Choroid plexus epithelial cell (primary cell): Measurements from ENCODE around the gene AHR.

Experiments used
- DNase-seq: peaks from one replicate; pipeline ENCODE4 v3.0.0-alpha.2; 2010; ENCODE audit warnings: low read depth
- H3K4me3 ChIP-seq: 2 replicates; pipeline ENCODE4 v1.5.1; 2011; ENCODE audit warnings: low read depth, mild to moderate bottlenecking, control low read depth, low read length, moderate library complexity
- CTCF ChIP-seq: conservative IDR thresholded peaks from 2 replicates; pipeline ENCODE4 v1.5.1; 2011; ENCODE audit warnings: low read depth, mild to moderate bottlenecking, control low read depth, inconsistent platforms, low read length, moderate library complexity

The AHR gene

GRCh38 chr7:17297243-17297642, 1.2 kb upstream of the AHR start:
- no peak for DNase-seq
- H3K4me3 ChIP-seq = no peak overlapping the region
- TF ChIP-seq CTCF = no peak

- H3K4me3 ChIP-seq = peak overlapping the region; percentile 83
- no peak for DNase-seq
- TF ChIP-seq CTCF = no peak
Measured at GRCh38 chr7:17298840-17299482, 509 bp downstream of the AHR start.

- no peak for TF ChIP-seq CTCF
- DNase-seq = peak; percentile 50
- H3K4me3 ChIP-seq = peak overlapping the region; percentile 83
Measured at GRCh38 chr7:17299483-17299991, 1.1 kb downstream of the AHR start.

GRCh38 chr7:17300012-17300411, 1.6 kb downstream of the AHR start:
- DNase-seq = no peak

GRCh38 chr7:17300437-17300836, 2.0 kb downstream of the AHR start:
- peak overlapping the region; percentile 83 for H3K4me3 ChIP-seq
- TF ChIP-seq CTCF = no peak
- DNase-seq = no peak

More at GRCh38 chr7:17300012-17300411, 1.6 kb downstream of the AHR start:
- H3K4me3 ChIP-seq = peak overlapping the region; percentile 83
- no peak for TF ChIP-seq CTCF

- TF ChIP-seq CTCF = peak; percentile 55
- peak; percentile 69 for DNase-seq
- H3K4me3 ChIP-seq = peak overlapping the region; percentile 83
Measured at GRCh38 chr7:17301471-17302456, 3.3 kb downstream of the AHR start.
